SU-DHL-6 (cell line): ENCODE results near the gene S1PR2.
A peak's percentile ranks its signal among the peaks of the same experiment; 100 is the strongest.

ENCODE experiments used
- H2AFZ ChIP-seq: fragments of 200-600 bp; sonication (generic); 2 replicates; pipeline ENCODE4 v1.6.1; 2014; ENCODE audit warnings: low read depth, mild to moderate bottlenecking, moderate library complexity, mixed read lengths, antibody characterized with exemption, low read length; ENCODE audit not compliant: severe bottlenecking
- H3F3A ChIP-seq: fragments of 200-600 bp; shearing (Covaris generic); 2 replicates; pipeline ENCODE4 v1.6.0; 2016; ENCODE audit warnings: antibody characterized with exemption, mild to moderate bottlenecking; ENCODE audit not compliant: insufficient read depth
- H3K27ac ChIP-seq: fragments of 200-600 bp; sonication (generic); 2 replicates; pipeline ENCODE4 v1.5.1; 2016; ENCODE audit warnings: low read depth, mild to moderate bottlenecking, low read length, moderate library complexity, mixed read lengths
- H3K27me3 ChIP-seq: fragments of 200-600 bp; sonication (generic), shearing (Covaris generic); 2 replicates; pipeline ENCODE4 v1.6.0; 2014; ENCODE audit warnings: mild to moderate bottlenecking, low read length
- H3K36me3 ChIP-seq: fragments of 200-600 bp; sonication (generic); 2 replicates; pipeline ENCODE4 v1.6.1; 2014; ENCODE audit warnings: mild to moderate bottlenecking, low read length, mixed read lengths
- H3K4me2 ChIP-seq: fragments of 300-600, 200-600 bp; shearing (Covaris generic), sonication (generic); 2 replicates; pipeline ENCODE4 v1.6.0; 2014; ENCODE audit warnings: low read length, low read depth, mild to moderate bottlenecking; ENCODE audit not compliant: poor library complexity, severe bottlenecking
- H3K4me3 ChIP-seq: fragments of 200-600 bp; sonication (generic); 2 replicates; pipeline ENCODE4 v1.5.1; 2014; ENCODE audit warnings: antibody characterized with exemption, low read length, mild to moderate bottlenecking, mixed read lengths; ENCODE audit not compliant: insufficient read depth, poor library complexity, severe bottlenecking
- H3K79me2 ChIP-seq: fragments of 200-600 bp; sonication (generic); 2 replicates; pipeline ENCODE4 v1.6.1; 2014; ENCODE audit warnings: mild to moderate bottlenecking, low read length, moderate library complexity; ENCODE audit not compliant: insufficient read depth
- H3K9ac ChIP-seq: fragments of 200-600 bp; sonication (generic); 2 replicates; pipeline ENCODE4 v1.7.0; 2014; ENCODE audit warnings: mild to moderate bottlenecking, low read length
- H3K9me2 ChIP-seq: fragments of 200-600 bp; sonication (generic); replicated peaks from 2 replicates; pipeline ENCODE4 v1.6.1; 2014; ENCODE audit warnings: low read length; ENCODE audit not compliant: insufficient read depth
- H3K9me3 ChIP-seq: fragments of 200-600 bp; sonication (generic); 2 replicates; pipeline ENCODE4 v1.6.1; 2014; ENCODE audit warnings: low read length, mixed read lengths; ENCODE audit not compliant: insufficient read depth
- H4K20me1 ChIP-seq: fragments of 200-600 bp; sonication (generic); 2 replicates; pipeline ENCODE4 v1.6.1; 2014; ENCODE audit warnings: low read depth, mild to moderate bottlenecking, antibody characterized with exemption, low read length, moderate library complexity, mixed read lengths
- EZH2phosphoT487 ChIP-seq: fragments of 200-600 bp; sonication (generic), shearing (Covaris generic); conservative IDR thresholded peaks from 2 replicates; pipeline ENCODE4 v1.6.1; 2018; ENCODE audit warnings: mild to moderate bottlenecking, antibody characterized with exemption, low read length, moderate library complexity, mixed read lengths
- TF ChIP-seq, protein P1 (sequence below): fragments of 200-600 bp; sonication (generic); IDR thresholded peaks from one replicate; pipeline ENCODE4 v1.5.1; 2017; ENCODE audit warnings: antibody characterized with exemption, mild to moderate bottlenecking, low read length, moderate library complexity; ENCODE audit not compliant: insufficient read depth, poor library complexity, severe bottlenecking

The S1PR2 gene

DNA sequence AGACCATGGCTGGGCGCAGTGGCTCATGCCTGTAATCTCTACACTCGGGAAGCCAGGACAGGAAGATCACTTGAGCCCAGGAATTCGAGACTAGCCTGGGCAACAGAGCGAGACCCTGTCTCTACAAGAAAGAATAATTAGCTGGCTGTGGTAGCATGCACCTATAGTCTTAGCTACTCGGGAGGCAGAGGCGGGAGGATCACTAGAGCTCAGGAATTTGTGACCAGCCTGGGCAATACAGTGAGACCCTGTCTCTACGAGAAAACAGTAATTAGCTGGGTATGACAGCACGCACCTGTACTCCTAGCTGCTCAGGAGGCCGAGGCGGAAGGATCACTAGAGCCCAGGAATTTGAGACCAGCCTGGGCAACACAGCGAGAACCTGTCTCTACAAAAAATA, 43.8 kb downstream of the S1PR2 start:
- no peaks in the 10 kb centered on the region for H3K27me3 ChIP-seq
- TF ChIP-seq, protein P1, sequence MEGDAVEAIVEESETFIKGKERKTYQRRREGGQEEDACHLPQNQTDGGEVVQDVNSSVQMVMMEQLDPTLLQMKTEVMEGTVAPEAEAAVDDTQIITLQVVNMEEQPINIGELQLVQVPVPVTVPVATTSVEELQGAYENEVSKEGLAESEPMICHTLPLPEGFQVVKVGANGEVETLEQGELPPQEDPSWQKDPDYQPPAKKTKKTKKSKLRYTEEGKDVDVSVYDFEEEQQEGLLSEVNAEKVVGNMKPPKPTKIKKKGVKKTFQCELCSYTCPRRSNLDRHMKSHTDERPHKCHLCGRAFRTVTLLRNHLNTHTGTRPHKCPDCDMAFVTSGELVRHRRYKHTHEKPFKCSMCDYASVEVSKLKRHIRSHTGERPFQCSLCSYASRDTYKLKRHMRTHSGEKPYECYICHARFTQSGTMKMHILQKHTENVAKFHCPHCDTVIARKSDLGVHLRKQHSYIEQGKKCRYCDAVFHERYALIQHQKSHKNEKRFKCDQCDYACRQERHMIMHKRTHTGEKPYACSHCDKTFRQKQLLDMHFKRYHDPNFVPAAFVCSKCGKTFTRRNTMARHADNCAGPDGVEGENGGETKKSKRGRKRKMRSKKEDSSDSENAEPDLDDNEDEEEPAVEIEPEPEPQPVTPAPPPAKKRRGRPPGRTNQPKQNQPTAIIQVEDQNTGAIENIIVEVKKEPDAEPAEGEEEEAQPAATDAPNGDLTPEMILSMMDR, result no peak
- no peak for TF ChIP-seq EZH2phosphoT487
- no peaks in the 10 kb centered on the region for H3K9me2 ChIP-seq
- peaks cover 13% of the 10 kb centered on the region for H3K36me3 ChIP-seq
- H3F3A ChIP-seq, result 0 out of 2 replicates have a peak, but pooled peaks cover 9% of the 10 kb centered on the region
- peaks cover 99% of the 10 kb centered on the region for H3K79me2 ChIP-seq
- H2AFZ ChIP-seq, result no peak overlapping the region
- no peaks in the 10 kb centered on the region for H3K9me3 ChIP-seq
- peak overlapping the region; percentile 16; the same call in 1 of the 2 replicates for H3K27ac ChIP-seq
- H3K9ac ChIP-seq, result no peak overlapping the region
- peaks cover 11% of the 10 kb centered on the region; the same call in 1 of the 2 replicates for H4K20me1 ChIP-seq
- H3K4me2 ChIP-seq, result no peak overlapping the region
- H3K4me3 ChIP-seq, result no peak overlapping the region

GRCh38 chr19:10184636-10185035, 46.5 kb downstream of the S1PR2 start:
- TF ChIP-seq, protein P1, result no peak
- no peak for TF ChIP-seq EZH2phosphoT487
- Histone ChIP-seq H3K9ac (no peak overlapping the region), H4K20me1 (peaks cover 18% of the 10 kb centered on the region), H3K27ac (no peak overlapping the region), H3K9me2 (no peaks in the 10 kb centered on the region), H3K4me3 (no peak overlapping the region), H3K27me3 (no peaks in the 10 kb centered on the region), H3K9me3 (no peaks in the 10 kb centered on the region), H3K4me2 (no peak overlapping the region), H3F3A (peaks cover 13% of the 10 kb centered on the region; the same call in 1 of the 2 replicates), H2AFZ (no peak overlapping the region), H3K36me3 (peaks cover 11% of the 10 kb centered on the region; the same call in 1 of the 2 replicates), H3K79me2 (peaks cover 94% of the 10 kb centered on the region)

DNA sequence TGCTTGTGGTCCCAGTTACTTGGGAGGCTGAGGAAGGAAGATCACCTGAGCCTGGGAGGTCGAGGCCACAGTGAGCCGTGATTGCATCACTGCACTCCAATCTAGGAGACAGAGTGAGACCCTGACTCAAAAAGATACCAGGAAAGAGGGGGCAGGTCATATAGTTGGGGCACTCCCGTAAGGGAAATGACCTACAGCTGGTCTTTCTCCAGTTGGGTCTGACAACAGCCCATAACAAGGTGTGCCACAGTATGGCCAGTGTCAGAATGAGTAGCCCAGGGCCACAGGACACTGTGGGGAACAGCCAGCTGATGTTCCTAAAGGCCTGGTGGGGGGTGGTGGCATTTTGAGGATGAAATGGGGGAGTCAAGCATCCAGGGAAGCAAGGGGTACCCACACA, 47.2 kb downstream of the S1PR2 start:
- Histone ChIP-seq H3K4me3 (no peak overlapping the region), H2AFZ (no peak overlapping the region), H3K27me3 (no peaks in the 10 kb centered on the region), H3K9me2 (no peaks in the 10 kb centered on the region), H3K4me2 (no peak overlapping the region), H3F3A (peaks cover 13% of the 10 kb centered on the region; the same call in 1 of the 2 replicates), H3K79me2 (peaks cover 92% of the 10 kb centered on the region), H3K36me3 (peaks cover 16% of the 10 kb centered on the region; the same call in 1 of the 2 replicates), H3K9ac (no peak overlapping the region), H3K27ac (no peak overlapping the region), H4K20me1 (peaks cover 18% of the 10 kb centered on the region), H3K9me3 (no peaks in the 10 kb centered on the region)
- TF ChIP-seq, protein P1, result no peak
- no peak for TF ChIP-seq EZH2phosphoT487
